Testis (tissue), 3 donors: ENCODE results near the gene SCAP. TPM values are rescaled to one million over a fixed set of nuclear protein-coding genes. Genes with fewer than 3 reads are reported as not detected.
A peak's percentile ranks its signal among the peaks of the same experiment; 100 is the strongest.
"Not testable (repeated sequence)": the region's sequence is repeated elsewhere in the genome, so short reads cannot be mapped to it uniquely, and the experiment has no call there.

Experiments
- DNase-seq: peaks from one replicate; pipeline ENCODE4 v3.0.0-alpha.2; 2019
- H3K27ac ChIP-seq, 2 donors: fragments of 200-600 bp; sonication (generic); one replicate each; pipeline ENCODE4 v1.5.1; 2019
- H3K27me3 ChIP-seq: fragments of 200-600 bp; sonication (generic); one replicate; pipeline ENCODE4 v1.5.1; 2019
- H3K36me3 ChIP-seq: fragments of 200-600 bp; sonication (generic); one replicate; pipeline ENCODE4 v1.5.1; 2017; ENCODE audit warnings: low read depth; ENCODE audit errors: missing control alignments
- H3K4me1 ChIP-seq: fragments of 200-600 bp; sonication (generic); one replicate; pipeline ENCODE4 v1.5.1; 2019
- H3K4me3 ChIP-seq, 2 donors: fragments of 200-600 bp; sonication (generic); one replicate each; pipeline ENCODE4 v1.5.1; 2017 to 2019
- H3K9me3 ChIP-seq: fragments of 200-600 bp; sonication (generic); one replicate; pipeline ENCODE4 v1.5.1; 2017
- POLR2A ChIP-seq: fragments of 450-650 bp; IDR thresholded peaks from one replicate; pipeline ENCODE4 v1.6.1; 2017; ENCODE audit warnings: antibody characterized with exemption, mild to moderate bottlenecking, moderate library complexity
- WGBS, 2 donors: methylation state at CpG; one replicate each; pipeline ENCODE4 v1.1.5; 2018; 5-methylcytosine and 5-hydroxymethylcytosine counted together
- intact Hi-C: fragments of 100-400 bp; cut with DNase I; formaldehyde crosslinking; loops from one replicate; pipeline ENCODE4 v1.15.1; 2023; ENCODE audit warnings: low total_unique reads
- polyA plus RNA-seq: library from polyadenylated mRNA; stranded (reverse); fragments of 350-450 nt; fragmentation: Illumina TruSeq; extraction: RNeasy Lipid Tissue Mini Kit (QIAGEN cat#74804); gene quantifications from one replicate; pipeline ENCODE4 v1.2.3, GENCODE V29; 2014; ENCODE audit warnings: low read depth, low replicate concordance; ENCODE audit not compliant: insufficient read depth
- total RNA-seq, 2 donors: library from RNA; depleted of rRNA; stranded (reverse); fragments of >200 nt; gene quantifications; one replicate each; pipeline ENCODE4 v1.2.3, GENCODE V29; 2016
- TF ChIP-seq, protein P1 (sequence below), 3 experiments: fragments of 450-650 bp in 2 of 3; fragments of 200-600 bp in 1 of 3; sonication (generic) in 1 of 3; IDR thresholded peaks; one replicate each; pipeline ENCODE4 v1.5.1; 2016 to 2019; ENCODE audit warnings: antibody characterized with exemption in 3 of 3, mild to moderate bottlenecking in 2 of 3, moderate library complexity in 1 of 3

SCAP gene
- total and polyA plus RNA-seq, 3 donors from 2014 or later: 120 to 313 (median 276) TPM

DNA sequence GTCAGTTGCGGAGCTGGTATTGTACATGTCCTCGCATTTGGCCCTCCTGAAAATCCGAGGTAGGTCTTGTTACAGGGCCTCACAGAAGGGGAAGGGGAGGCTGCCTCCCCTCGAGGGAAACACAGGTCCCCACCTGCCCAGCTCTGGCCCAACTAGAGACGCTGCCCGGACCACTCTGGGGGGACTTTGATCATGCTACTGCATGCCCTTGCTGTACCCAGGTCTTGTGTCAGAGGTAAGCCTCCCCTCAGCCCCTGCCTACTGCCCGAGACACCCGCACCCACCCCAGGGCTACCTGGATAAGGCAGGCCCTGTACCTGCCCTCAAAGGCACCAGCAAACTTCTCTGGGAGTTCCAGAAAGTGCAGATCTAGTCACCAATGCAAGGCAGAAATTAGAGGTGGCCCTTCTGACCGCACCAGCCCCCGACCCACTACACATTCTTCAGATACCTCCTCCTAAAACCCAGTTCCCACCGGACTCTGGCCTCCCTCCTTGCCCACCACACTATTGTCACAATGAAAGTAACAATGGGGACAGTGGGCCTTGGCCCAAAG, 981 bp upstream of the SCAP start:
- 68 to 77% methylated on average over 11 of the region's 11 CpGs for WGBS, 2 donors
- peak; percentile 12 for DNase-seq
- no peak for TF ChIP-seq POLR2A
- TF ChIP-seq, protein P1, sequence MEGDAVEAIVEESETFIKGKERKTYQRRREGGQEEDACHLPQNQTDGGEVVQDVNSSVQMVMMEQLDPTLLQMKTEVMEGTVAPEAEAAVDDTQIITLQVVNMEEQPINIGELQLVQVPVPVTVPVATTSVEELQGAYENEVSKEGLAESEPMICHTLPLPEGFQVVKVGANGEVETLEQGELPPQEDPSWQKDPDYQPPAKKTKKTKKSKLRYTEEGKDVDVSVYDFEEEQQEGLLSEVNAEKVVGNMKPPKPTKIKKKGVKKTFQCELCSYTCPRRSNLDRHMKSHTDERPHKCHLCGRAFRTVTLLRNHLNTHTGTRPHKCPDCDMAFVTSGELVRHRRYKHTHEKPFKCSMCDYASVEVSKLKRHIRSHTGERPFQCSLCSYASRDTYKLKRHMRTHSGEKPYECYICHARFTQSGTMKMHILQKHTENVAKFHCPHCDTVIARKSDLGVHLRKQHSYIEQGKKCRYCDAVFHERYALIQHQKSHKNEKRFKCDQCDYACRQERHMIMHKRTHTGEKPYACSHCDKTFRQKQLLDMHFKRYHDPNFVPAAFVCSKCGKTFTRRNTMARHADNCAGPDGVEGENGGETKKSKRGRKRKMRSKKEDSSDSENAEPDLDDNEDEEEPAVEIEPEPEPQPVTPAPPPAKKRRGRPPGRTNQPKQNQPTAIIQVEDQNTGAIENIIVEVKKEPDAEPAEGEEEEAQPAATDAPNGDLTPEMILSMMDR (IDR thresholded peaks at IDR 0.05): no peak
- Histone ChIP-seq H3K27me3 (no peaks in the 10 kb centered on the region), H3K36me3 (no peaks in the 10 kb centered on the region), H3K4me3 (peak overlapping the region in 1 of 2 donors; percentile 88), H3K9me3 (no peaks in the 10 kb centered on the region), H3K4me1 (peaks cover 23% of the 10 kb centered on the region), H3K27ac (peak overlapping the region; percentile 28 to 78)
- intact Hi-C loops: loop anchor here (5.0 kb wide), 1 partner anchor 54 kb away; no protein-coding TSS in a partner anchor

DNA sequence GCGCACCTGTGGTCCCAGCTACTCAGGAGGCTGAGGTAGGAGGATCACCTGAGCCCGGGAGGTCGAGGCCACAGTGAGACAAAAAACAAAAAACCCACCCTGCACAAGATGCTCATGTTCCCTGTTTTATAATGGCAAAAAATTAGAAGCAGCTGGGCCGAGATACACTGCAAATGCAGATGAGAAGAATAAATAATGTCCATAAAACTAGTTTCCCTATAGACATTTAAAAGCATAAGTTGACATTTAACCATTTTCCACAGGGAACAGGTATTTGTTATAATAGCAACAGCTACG, 537 bp upstream of the SCAP start:
- intact Hi-C loops: loop anchor here (5.0 kb wide), 1 partner anchor 54 kb away; no protein-coding TSS in a partner anchor
- TF ChIP-seq POLR2A: no peak
- TF ChIP-seq, protein P1 (IDR thresholded peaks at IDR 0.05): no peak
- no peak for DNase-seq
- H3K27ac ChIP-seq: peak overlapping the region; percentile 28 to 78
- 29 to 40% methylated on average over 5 of the region's 5 CpGs for WGBS, 2 donors
- no peaks in the 10 kb centered on the region for H3K36me3 ChIP-seq
- no peaks in the 10 kb centered on the region for H3K9me3 ChIP-seq
- H3K27me3 ChIP-seq: no peaks in the 10 kb centered on the region
- H3K4me1 ChIP-seq: peaks cover 23% of the 10 kb centered on the region
- peak overlapping the region; percentile 88 for H3K4me3 ChIP-seq

DNA sequence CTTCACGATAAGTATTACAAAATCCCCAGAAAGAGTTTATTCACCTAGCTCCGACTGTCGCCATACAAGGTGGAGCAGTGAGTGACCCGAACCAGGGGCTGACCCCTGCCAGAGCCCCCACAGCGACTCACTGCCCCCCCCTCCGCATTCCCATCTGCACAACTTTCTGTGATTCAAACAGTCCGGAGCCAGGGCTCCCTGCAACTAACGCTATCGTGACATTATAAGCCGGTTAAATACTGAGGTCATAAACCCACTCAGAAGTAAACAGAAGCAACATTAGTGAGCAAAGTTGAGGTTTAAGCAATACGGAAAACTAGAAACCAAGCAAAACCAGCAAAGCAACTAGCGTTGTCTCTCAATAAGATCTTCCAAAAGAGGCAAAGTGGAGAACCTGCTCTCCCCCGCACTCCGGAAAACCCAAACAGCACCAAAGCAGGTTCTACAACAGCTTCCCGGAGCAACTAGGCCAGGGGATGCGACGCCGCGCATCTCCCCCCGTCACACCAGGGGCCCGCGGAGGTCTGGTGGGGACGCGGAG, 642 bp downstream of the SCAP start:
- Histone ChIP-seq H3K4me3 (peak overlapping the region; percentile 88), H3K9me3 (no peaks in the 10 kb centered on the region), H3K27me3 (no peaks in the 10 kb centered on the region), H3K4me1 (peaks cover 23% of the 10 kb centered on the region), H3K27ac (peak overlapping the region; percentile 23 to 81), H3K36me3 (no peaks in the 10 kb centered on the region)
- no peak for TF ChIP-seq POLR2A
- TF ChIP-seq, protein P1 (IDR thresholded peaks at IDR 0.05): no peak
- WGBS, 2 donors: 0 to 1% methylated on average over 14 to 15 of the region's 24 CpGs
- DNase-seq: peak; percentile 38
- intact Hi-C loops: loop anchor here (5.0 kb wide), 1 partner anchor 53 kb away; no protein-coding TSS in a partner anchor

DNA sequence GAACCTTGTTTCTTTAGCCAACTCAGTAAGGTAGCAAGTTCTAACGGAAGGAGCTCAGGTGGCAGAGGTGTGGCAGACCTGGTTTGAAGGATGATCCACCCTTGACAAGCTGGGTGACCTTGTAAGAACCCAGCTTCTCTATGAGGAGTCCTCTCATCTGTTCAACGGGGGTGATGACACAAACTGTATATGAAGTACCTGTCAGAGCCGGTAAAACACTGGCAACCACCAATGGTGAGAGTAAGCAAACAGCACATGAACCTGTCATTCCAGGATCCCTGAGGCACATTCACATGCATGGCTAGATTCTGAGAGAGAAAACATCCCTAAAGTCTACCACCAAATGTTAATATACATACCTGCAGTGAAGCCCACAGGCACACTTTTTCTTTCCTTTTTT, 2.4 kb downstream of the SCAP start:
- peak; percentile 14 for DNase-seq
- Histone ChIP-seq H3K36me3 (no peaks in the 10 kb centered on the region), H3K4me3 (peak overlapping the region in 1 of 2 donors; percentile 88), H3K27me3 (no peaks in the 10 kb centered on the region), H3K4me1 (peaks cover 23% of the 10 kb centered on the region), H3K27ac (no peak overlapping the region), H3K9me3 (no peaks in the 10 kb centered on the region)
- intact Hi-C loops: no loop called here
- TF ChIP-seq, protein P1 (IDR thresholded peaks at IDR 0.05): no peak
- TF ChIP-seq POLR2A: no peak
- WGBS, 2 donors: 29 to 35% methylated on average over 3 of the region's 3 CpGs

DNA sequence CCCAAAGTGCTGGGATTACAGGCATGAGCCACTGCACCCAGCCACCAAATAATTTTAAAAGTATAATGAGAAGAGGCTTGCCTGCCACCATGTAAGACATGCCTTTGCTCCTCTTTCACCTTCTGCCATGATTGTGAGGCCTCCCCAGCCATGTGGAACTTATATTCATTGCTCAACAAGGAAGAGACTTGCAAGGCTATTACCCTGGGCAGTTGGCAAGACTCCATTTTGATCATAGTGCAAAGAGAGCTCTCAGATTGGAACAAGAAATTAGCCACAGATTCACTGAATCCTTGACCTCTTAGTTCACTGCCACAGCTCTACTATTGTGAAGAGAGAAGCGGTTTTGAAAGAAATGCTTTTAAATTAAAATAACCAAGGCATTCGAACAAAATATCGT, 6.1 kb downstream of the SCAP start:
- H3K4me1 ChIP-seq: peaks cover 14% of the 10 kb centered on the region
- H3K36me3 ChIP-seq: no peaks in the 10 kb centered on the region
- no peaks in the 10 kb centered on the region for H3K9me3 ChIP-seq
- no peaks in the 10 kb centered on the region for H3K27me3 ChIP-seq
- TF ChIP-seq, protein P1 (IDR thresholded peaks at IDR 0.05): no peak
- no peak for TF ChIP-seq POLR2A
- DNase-seq: peak; percentile 5
- no peak overlapping the region for H3K27ac ChIP-seq
- intact Hi-C loops: no loop called here
- no peak overlapping the region for H3K4me3 ChIP-seq
- 61 to 73% methylated on average over 3 of the region's 3 CpGs for WGBS, 2 donors

DNA sequence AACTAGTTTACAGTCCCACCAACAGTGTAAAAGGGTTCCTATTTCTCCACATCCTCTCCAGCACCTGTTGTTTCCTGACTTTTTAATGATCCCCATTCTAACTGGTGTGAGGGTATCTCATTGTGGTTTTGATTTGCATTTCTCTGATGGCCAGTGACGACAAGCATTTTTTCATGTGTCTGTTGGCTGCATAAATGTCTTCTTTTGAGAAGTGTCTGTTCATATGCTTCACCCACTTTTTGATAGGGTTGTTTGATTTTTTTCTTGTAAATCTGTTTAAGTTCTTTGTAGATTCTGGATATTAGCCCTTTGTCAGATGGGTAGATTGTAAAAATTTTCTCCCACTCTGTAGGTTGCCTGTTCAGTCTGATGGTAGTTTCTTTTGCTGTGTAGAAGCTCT, 7.4 kb downstream of the SCAP start:
- not testable (repeated sequence) for DNase-seq

More for the DNA sequence above, 7.4 kb downstream of the SCAP start:
- H3K36me3 ChIP-seq, H3K4me1 ChIP-seq, H3K27me3 ChIP-seq, H3K4me3 ChIP-seq, H3K27ac ChIP-seq, intact Hi-C loops, H3K9me3 ChIP-seq: not testable (repeated sequence)
- whole genome bisulfite sequencing, 2 donors: 85 to 94% methylated on average over 1 of the region's 1 CpG
